Endothelial cell (in vitro differentiated cells): Measurements from ENCODE around the gene CPE. TPM values are rescaled to one million over a fixed set of nuclear protein-coding genes. Genes with fewer than 3 reads are reported as not detected.

ENCODE experiments used
- DNase-seq: peaks from one replicate; pipeline ENCODE4 v3.0.0; 2021; ENCODE audit warnings: low spot score
- H3K27ac Mint-ChIP-seq: one replicate; pipeline ENCODE4 v1.8.0; 2021; ENCODE audit warnings: mixed read lengths, inconsistent platforms; ENCODE audit not compliant: unreplicated experiment
- H3K27me3 Mint-ChIP-seq: one replicate; pipeline ENCODE4 v1.8.0; 2021; ENCODE audit warnings: mild to moderate bottlenecking, moderate library complexity, mixed read lengths, inconsistent platforms; ENCODE audit not compliant: unreplicated experiment
- H3K36me3 Mint-ChIP-seq: one replicate; pipeline ENCODE4 v1.8.0; 2021; ENCODE audit warnings: mild to moderate bottlenecking, low read depth, mixed read lengths, inconsistent platforms; ENCODE audit not compliant: unreplicated experiment
- H3K4me1 Mint-ChIP-seq: one replicate; pipeline ENCODE4 v1.8.0; 2021; ENCODE audit warnings: mild to moderate bottlenecking, mixed read lengths, inconsistent platforms; ENCODE audit not compliant: unreplicated experiment
- H3K4me3 Mint-ChIP-seq: one replicate; pipeline ENCODE4 v1.8.0; 2021; ENCODE audit warnings: mild to moderate bottlenecking, mixed read lengths, inconsistent platforms; ENCODE audit not compliant: unreplicated experiment
- H3K9me3 Mint-ChIP-seq: one replicate; pipeline ENCODE4 v1.8.0; 2021; ENCODE audit warnings: mixed read lengths, inconsistent platforms; ENCODE audit not compliant: unreplicated experiment
- CTCF ChIP-seq: fragments of 200-600 bp; sonication (generic); IDR thresholded peaks from one replicate; pipeline ENCODE4 v1.5.0; 2021; ENCODE audit warnings: antibody characterized with exemption; ENCODE audit not compliant: unreplicated experiment
- total RNA-seq: library from RNA; stranded (reverse); fragmentation: NEBNext Ultra II Directional; extraction: Animal tissue kit (Norgen Biotek cat#: 25700); gene quantifications from one replicate; pipeline ENCODE4 v1.2.1, GENCODE V29; 2021; ENCODE audit not compliant: unreplicated experiment

The CPE gene
- total RNA-seq, 1 donor from 2014 or later = 2.3 TPM

GRCh38 chr4:165386328-165386727 lies 7.5 kb downstream of the CPE start:
- no peaks in the 10 kb centered on the region for H3K4me1 Mint-ChIP-seq
- H3K27me3 Mint-ChIP-seq = no peaks in the 10 kb centered on the region
- H3K36me3 Mint-ChIP-seq = no peaks in the 10 kb centered on the region
- H3K27ac Mint-ChIP-seq = no peak overlapping the region
- no peak for TF ChIP-seq CTCF
- H3K4me3 Mint-ChIP-seq = no peak overlapping the region
- H3K9me3 Mint-ChIP-seq = no peaks in the 10 kb centered on the region
- DNase-seq = no peak

- Mint-ChIP-seq H3K4me3 (no peak overlapping the region), H3K9me3 (no peaks in the 10 kb centered on the region), H3K36me3 (no peaks in the 10 kb centered on the region), H3K4me1 (no peaks in the 10 kb centered on the region), H3K27me3 (no peaks in the 10 kb centered on the region), H3K27ac (no peak overlapping the region)
- TF ChIP-seq CTCF = no peak
- DNase-seq = no peak
Measured at GRCh38 chr4:165388756-165389155, 9.9 kb downstream of the CPE start.

GRCh38 chr4:165393051-165393450 lies 14.2 kb downstream of the CPE start:
- Mint-ChIP-seq H3K36me3 (no peaks in the 10 kb centered on the region), H3K9me3 (no peaks in the 10 kb centered on the region), H3K4me3 (no peak overlapping the region), H3K4me1 (no peaks in the 10 kb centered on the region), H3K27ac (no peak overlapping the region), H3K27me3 (no peaks in the 10 kb centered on the region)
- no peak for TF ChIP-seq CTCF
- DNase-seq = no peak

- H3K4me1 Mint-ChIP-seq = no peaks in the 10 kb centered on the region
- H3K9me3 Mint-ChIP-seq = no peaks in the 10 kb centered on the region
- TF ChIP-seq CTCF = no peak
- DNase-seq = no peak
- H3K27ac Mint-ChIP-seq = no peak overlapping the region
- H3K4me3 Mint-ChIP-seq = no peak overlapping the region
- no peaks in the 10 kb centered on the region for H3K36me3 Mint-ChIP-seq
- no peaks in the 10 kb centered on the region for H3K27me3 Mint-ChIP-seq
Measured at GRCh38 chr4:165393704-165394103, 14.9 kb downstream of the CPE start.

GRCh38 chr4:165394275-165394674 lies 15.5 kb downstream of the CPE start:
- H3K27me3 Mint-ChIP-seq = no peaks in the 10 kb centered on the region
- DNase-seq = no peak
- no peak overlapping the region for H3K4me3 Mint-ChIP-seq
- no peaks in the 10 kb centered on the region for H3K4me1 Mint-ChIP-seq
- no peaks in the 10 kb centered on the region for H3K36me3 Mint-ChIP-seq
- H3K9me3 Mint-ChIP-seq = no peaks in the 10 kb centered on the region
- TF ChIP-seq CTCF = no peak
- no peak overlapping the region for H3K27ac Mint-ChIP-seq
